ENCODE data around the gene GOSR1. TPM values are rescaled to one million over a fixed set of nuclear protein-coding genes. Genes with fewer than 3 reads are reported as not detected.
"Not testable (repeated sequence)": the region's sequence is repeated elsewhere in the genome, so short reads cannot be mapped to it uniquely, and the experiment has no call there.

The GOSR1 gene
- total RNA-seq, 2 donors from 2014 or later, result 42.8 to 51.1 TPM

DNA sequence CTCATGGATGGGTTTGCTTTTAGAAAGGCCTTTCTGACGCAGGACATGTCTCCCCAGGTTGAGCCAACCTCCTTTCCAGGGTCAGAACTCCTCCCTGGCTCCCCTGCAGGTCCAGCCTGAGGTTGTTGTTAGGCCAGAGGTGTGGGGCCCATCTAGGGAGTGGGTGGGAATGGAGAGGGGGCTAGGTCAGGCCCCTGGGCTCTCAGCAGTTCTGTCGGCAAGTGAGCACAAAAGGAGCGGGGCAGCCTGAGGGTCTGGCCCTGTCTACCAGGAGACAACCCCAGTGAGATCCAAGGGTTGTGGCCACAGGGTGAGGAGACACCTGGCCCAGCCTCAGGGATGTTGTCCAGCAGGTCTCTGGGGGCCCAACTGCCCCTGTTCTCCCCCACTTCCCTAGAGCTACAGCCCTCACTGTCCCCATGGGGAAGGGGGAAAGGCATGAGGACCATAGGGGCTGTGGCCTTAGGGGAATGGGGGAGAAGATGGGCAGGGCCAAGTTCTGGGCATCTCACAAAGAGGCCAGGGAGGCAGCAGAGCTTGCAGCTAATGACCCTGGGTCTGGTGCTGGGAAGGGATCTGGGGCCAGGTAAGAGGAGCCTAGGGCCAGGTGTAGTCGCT lies 76.7 kb downstream of the GOSR1 start:
- H3K36me3 Mint-ChIP-seq (ENCODE audit: low read depth); H3K4me1 Mint-ChIP-seq; H3K9me3 ChIP-seq (ENCODE audit: control insufficient read depth, low read length, poor library complexity, severe bottlenecking); DNase-seq; H3K27ac Mint-ChIP-seq; H3K27me3 Mint-ChIP-seq; ATAC-seq; H3K4me3 Mint-ChIP-seq: not testable (repeated sequence)

DNA sequence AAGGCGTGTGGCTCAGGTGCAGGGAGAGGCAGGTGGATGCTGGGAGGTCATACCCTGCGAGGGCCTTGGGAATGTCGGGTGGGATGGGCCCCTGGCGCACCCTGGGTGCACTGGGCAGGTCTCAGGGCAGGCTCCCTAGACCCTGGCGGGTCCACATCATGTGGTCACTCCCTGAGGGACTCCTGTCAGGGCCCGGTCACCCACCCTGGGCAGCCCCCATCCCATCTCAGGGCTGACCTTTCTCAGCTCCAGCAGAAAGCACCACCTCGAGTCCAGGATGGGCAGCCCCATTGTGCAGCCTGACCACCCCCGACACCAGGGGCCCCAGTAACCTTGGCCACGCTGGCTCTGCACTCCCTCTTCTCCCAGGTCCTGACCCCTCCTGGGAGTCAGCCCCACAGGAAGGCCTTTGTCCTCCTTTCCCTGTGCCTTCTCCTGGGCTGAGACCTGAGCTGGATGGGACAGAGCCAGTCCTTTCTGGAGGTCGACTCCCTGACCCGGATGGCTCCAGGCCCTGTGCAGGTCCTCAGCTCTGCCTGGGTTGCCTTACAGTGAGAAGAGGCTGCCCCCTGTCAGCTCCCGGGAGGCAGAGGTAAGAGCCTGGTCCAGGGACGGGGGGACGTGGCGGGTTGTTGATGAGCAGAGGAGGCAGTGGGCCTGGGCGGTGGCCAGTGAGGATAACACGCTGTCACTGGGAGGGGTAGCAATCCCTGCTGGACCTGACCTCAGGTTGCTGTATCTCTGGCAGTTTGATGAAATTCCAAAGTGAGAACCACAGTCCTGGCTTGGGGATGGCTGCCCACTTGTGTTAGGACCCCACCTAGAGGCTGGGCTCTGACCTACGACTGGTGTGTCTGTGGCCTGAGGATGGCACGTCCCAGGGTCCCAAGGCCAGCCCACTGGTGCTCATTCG lies 77.9 kb downstream of the GOSR1 start:
- no peaks in the 10 kb centered on the region for H3K9me3 ChIP-seq (ENCODE audit: control insufficient read depth, low read length, poor library complexity, severe bottlenecking)
- Mint-ChIP-seq H3K27ac (no peak overlapping the region), H3K4me3 (no peak overlapping the region), H3K4me1 (peaks cover 10% of the 10 kb centered on the region), H3K27me3 (no peaks in the 10 kb centered on the region), H3K36me3 (ENCODE audit: low read depth) (no peaks in the 10 kb centered on the region)
- DNase-seq (no peak), ATAC-seq (no peak)

DNA sequence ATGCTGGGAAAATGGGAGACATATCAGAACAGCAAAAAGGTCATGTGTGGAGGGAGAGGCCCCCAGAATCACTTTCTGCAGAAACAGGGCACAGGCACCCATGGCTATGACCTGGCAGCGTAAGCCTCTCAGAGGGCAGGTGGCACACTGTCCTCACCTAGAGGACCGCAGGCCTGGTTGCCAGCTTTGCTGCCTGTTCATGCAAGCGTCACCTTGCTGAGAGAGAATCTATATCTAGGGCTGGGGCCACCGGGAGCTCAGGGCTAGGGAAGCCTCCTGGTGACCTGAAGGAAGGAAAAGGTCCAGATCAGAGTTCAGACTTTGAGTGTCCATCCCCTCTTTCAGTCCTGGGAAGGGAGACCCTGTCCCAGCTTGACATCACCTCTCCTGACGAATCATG lies 78.7 kb downstream of the GOSR1 start:
- Mint-ChIP-seq H3K27me3 (no peaks in the 10 kb centered on the region), H3K27ac (no peak overlapping the region), H3K4me3 (no peak overlapping the region), H3K36me3 (ENCODE audit: low read depth) (no peaks in the 10 kb centered on the region), H3K4me1 (peaks cover 7% of the 10 kb centered on the region)
- ATAC-seq (no peak), DNase-seq (no peak)
- H3K9me3 ChIP-seq (ENCODE audit: control insufficient read depth, low read length, poor library complexity, severe bottlenecking), result no peaks in the 10 kb centered on the region

DNA sequence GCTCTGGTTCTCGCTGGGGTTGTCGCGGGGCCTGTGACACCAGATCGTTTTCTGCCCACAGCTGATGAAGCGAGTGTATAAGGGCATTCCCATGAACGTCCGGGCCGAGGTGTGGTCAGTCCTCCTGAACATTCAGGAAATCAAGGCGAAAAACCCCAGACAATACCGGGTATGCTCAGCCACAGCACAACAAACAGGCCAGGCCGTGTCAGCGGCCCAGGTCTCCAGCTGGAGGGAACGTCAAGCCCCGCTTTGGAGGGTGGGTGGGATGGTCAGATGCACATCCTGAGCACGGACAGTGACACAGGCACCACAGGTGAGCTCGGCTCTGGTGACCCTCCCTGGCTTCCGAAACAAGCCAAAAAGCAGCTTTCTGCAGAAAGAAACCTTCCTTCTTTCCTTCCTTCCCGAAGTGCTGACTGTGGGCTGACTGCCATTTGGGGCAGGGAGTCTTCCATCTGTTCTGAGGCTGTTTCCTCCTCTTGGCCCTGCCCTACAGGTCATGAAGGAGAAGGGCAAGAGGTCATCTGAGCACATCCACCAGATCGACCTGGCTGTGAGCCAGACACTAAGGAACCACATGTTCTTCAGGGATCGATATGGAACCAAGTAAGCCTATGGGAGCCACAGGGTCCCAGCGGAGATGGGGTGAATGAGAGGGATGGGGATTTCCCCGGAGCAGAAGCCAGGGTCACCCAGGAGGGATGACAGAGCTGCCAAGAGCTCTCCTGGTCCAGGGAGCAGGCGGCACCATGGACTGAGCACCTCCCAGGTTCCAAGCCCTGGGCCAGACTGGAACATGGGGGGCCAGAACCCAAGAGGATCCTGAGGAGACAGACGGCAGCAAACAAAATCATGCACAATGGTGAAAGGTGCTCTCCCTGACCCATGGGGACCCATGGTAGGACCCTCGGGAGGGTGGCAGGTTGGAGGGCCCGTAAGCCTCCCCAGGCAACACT lies 79.4 kb downstream of the GOSR1 start:
- peaks cover 7% of the 10 kb centered on the region for H3K4me1 Mint-ChIP-seq
- no peaks in the 10 kb centered on the region for H3K9me3 ChIP-seq (ENCODE audit: control insufficient read depth, low read length, poor library complexity, severe bottlenecking)
- no peaks in the 10 kb centered on the region for H3K36me3 Mint-ChIP-seq (ENCODE audit: low read depth)
- H3K27me3 Mint-ChIP-seq, result no peaks in the 10 kb centered on the region
- no peak overlapping the region for H3K4me3 Mint-ChIP-seq
- ATAC-seq, result no peak
- H3K27ac Mint-ChIP-seq, result no peak overlapping the region
- DNase-seq, result no peak

DNA sequence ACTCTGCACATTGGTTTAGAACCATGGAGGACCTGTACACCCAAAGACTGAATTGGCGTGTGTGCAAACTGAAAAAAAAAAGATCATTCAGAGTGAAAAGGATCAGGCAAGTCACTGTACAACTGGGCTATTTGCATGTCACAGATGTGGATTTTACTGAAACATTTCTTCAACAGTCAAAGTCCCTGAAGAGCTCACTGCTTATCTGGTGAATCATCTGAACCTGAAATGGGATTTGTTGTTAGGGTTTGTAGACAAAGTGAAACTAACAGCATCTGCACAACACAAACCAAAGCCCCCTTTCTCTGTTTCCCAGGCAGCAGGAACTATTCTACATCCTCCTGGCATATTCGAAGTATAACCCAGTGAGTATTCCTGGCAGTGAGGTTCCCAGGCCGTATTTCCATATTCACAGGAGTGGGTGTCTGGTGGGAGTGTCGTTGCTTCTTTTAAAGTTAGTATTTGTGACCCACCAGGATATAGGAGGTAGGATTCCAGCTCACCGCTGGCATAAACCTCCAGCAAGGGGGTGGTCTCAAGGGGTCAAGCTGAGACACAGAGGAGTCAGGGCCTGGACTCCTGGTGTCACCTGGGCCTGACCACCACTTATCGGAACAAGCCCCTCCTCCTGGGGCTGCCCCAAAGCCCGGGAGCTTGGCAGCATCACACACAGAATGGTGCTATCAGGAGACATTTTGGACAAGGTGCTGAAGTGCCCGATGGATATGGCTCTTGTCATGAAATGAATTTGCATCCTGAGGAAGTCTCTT lies 80.9 kb downstream of the GOSR1 start:
- ATAC-seq (no peak), DNase-seq (no peak)
- no peaks in the 10 kb centered on the region for H3K36me3 Mint-ChIP-seq (ENCODE audit: low read depth)
- no peaks in the 10 kb centered on the region for H3K27me3 Mint-ChIP-seq
- H3K9me3 ChIP-seq (ENCODE audit: control insufficient read depth, low read length, poor library complexity, severe bottlenecking), result no peaks in the 10 kb centered on the region
- no peak overlapping the region for H3K4me3 Mint-ChIP-seq
- peaks cover 7% of the 10 kb centered on the region for H3K4me1 Mint-ChIP-seq
- no peak overlapping the region for H3K27ac Mint-ChIP-seq

DNA sequence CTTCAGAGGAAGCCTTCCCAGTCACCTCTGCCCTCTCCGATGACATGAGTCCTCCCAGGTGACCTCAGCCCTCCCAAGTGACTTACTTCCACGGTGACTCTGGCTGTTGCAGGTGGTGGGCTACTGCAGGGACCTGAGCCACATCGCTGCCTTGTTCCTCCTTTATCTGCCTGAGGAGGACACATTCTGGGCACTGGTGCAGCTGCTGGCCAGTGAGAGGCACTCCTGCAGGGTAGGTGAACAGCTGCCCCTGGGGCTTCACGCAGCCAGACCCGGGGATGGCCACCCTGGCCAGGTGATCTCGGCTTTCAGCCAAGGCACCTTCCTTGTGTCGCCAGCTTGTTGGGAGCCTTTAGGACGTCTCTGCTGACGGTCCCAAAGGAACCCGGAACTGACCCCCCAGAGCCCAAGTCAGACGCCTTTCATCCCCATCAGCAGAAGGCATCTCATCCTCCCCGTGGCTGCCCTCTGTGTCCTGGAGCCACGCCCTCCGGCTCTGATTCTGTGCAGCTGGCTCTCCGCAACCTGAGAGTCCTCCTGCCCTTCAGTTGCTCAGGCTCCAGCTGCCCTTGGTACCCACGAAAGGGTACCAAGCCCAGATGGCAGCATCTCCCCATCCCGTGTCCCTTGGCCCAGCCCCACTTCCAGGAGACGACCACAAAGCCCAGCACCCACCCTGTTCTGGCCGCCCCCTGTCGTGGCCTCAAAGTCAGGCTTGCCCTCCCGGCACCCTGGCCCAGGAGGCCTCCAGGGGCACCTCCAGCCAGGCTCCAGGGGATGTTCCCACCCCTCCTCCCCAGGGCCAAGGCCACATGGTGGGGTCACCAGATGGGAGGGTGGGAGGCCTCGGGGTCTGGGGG lies 81.7 kb downstream of the GOSR1 start:
- Mint-ChIP-seq H3K27ac (no peak overlapping the region), H3K27me3 (no peaks in the 10 kb centered on the region), H3K4me1 (peaks cover 7% of the 10 kb centered on the region), H3K4me3 (no peak overlapping the region), H3K36me3 (ENCODE audit: low read depth) (no peaks in the 10 kb centered on the region)
- no peaks in the 10 kb centered on the region for H3K9me3 ChIP-seq (ENCODE audit: control insufficient read depth, low read length, poor library complexity, severe bottlenecking)
- DNase-seq (no peak), ATAC-seq (no peak)

DNA sequence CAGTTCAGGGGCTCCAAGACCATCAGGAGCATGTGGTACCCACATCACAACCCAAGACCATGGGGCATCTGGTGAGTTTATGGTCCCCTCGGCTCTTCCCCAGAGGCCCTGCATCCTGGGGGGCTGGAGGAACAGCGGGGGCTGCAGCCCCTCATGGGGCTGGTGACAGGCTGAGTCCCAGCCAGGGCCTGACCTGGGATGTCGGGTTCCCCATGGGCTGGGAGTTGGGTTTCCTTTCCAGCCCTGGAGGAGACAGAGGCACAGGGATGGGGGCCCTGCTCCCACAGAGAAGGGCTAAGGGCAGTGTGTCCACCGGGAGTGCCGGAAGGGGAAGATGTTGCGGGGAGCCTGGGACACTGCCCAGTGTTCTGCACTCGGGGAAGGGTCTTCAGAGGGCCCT lies 82.4 kb downstream of the GOSR1 start:
- H3K36me3 Mint-ChIP-seq (ENCODE audit: low read depth), result no peaks in the 10 kb centered on the region
- no peak for DNase-seq

DNA sequence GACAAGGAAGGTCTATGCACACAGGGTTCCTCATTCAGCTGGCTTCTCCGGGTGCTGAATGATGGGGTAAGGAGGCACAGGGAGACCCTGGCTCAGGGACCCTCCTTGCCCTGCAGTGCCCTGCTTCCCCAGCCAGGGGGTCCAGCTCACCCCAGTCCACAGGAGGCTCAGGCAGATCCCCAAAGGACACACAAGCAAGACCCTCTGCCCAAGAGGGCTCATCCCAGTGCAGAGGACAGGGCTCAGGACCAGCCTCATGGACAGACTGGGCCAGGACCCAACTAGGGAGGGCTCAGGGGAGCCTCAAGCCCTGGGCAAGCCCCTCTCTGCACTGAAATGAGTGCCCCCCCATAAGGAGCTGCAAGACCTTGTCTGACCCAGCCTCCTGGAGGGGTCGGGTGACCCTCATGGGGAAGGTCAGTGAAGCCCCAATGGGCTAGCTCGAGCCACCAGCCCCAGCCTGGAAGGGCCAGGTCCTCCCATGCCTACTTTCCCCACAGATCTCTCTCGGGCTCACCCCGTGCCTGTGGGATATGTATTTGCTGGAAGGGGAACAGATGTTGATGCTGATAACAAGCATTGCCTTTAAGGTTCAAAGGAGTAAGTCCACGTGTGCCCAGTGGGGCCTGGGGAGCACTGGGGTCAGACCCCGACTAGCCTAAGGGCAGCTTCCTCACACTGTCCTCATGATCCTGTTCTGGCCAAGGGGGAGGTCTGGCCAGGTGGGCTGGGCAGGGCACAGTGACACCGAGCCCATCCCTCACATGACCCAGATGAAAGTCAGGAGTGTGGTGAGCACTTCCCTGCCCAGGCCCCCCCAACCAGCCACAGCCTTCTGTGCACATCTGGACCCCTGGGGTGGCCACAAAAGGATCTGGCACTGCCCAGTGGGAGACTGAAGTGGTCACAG lies 83.2 kb downstream of the GOSR1 start:
- H3K27me3 Mint-ChIP-seq, result peaks cover 13% of the 10 kb centered on the region
- not testable (repeated sequence) for H3K9me3 ChIP-seq (ENCODE audit: control insufficient read depth, low read length, poor library complexity, severe bottlenecking); ATAC-seq; H3K36me3 Mint-ChIP-seq (ENCODE audit: low read depth); DNase-seq; H3K27ac Mint-ChIP-seq; H3K4me1 Mint-ChIP-seq; H3K4me3 Mint-ChIP-seq

More for the DNA sequence above, 82.4 kb downstream of the GOSR1 start:
- H3K4me1 Mint-ChIP-seq, result peaks cover 7% of the 10 kb centered on the region
- H3K27ac Mint-ChIP-seq, result no peak overlapping the region
- H3K4me3 Mint-ChIP-seq, result no peak overlapping the region
- ATAC-seq, result no peak
- H3K27me3 Mint-ChIP-seq, result peaks cover 7% of the 10 kb centered on the region
- H3K9me3 ChIP-seq (ENCODE audit: control insufficient read depth, low read length, poor library complexity, severe bottlenecking), result no peaks in the 10 kb centered on the region

DNA sequence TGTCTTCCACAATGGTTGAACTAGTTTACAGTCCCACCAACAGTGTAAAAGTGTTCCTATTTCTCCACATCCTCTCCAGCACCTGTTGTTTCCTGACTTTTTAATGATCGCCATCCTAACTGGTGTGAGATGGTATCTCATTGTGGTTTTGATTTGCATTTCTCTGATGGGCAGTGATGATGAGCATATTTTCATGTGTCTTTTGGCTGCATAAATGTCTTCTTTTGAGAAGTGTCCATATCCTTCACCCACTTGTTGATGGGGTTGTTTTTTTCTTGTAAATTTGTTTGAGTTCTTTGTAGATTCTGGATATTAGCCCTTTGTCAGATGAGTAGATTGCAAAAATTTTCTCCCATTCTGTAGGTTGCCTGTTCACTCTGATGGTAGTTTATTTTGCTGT lies 84.6 kb downstream of the GOSR1 start:
- H3K4me1 Mint-ChIP-seq; H3K36me3 Mint-ChIP-seq (ENCODE audit: low read depth); H3K4me3 Mint-ChIP-seq; ATAC-seq; H3K27ac Mint-ChIP-seq; H3K9me3 ChIP-seq (ENCODE audit: control insufficient read depth, low read length, poor library complexity, severe bottlenecking); DNase-seq: not testable (repeated sequence)
- peaks cover 18% of the 10 kb centered on the region for H3K27me3 Mint-ChIP-seq

DNA sequence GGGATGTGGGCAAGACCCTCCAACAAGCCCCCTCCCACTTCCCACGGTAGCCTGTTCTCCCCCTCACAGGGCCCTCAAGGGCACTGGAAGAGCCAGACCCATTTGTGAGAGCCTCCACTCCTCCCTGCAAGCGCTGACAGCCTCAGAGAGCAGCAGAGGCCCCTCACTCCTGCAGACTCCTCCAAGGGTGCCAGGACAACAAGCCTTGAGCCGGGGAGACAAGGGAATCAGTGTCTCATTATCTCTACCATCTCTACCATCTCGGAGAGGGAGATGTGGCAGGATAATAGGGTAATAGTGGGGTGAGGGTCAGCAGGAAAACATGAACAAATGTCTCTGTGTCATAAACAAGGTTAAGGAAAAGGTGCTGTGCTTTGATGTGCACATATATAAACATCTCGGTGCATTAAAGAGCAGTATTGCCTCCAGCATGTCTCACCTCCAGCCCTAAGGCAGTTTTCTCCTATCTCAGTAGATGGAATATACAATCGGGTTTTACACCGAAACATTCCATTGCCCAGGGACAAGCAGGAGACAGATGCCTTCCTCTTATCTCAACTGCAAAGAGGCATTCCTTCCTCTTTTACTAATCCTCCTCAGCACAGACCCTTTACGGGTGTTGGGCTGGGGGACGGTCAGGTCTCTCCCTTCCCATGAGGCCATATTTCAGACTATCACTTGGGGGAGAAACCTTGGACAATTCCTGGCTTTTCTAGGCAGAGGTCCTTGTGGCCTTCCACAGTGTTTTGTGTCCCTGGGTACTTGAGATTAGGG lies 86.1 kb downstream of the GOSR1 start:
- H3K4me3 Mint-ChIP-seq; H3K4me1 Mint-ChIP-seq; H3K36me3 Mint-ChIP-seq (ENCODE audit: low read depth); H3K9me3 ChIP-seq (ENCODE audit: control insufficient read depth, low read length, poor library complexity, severe bottlenecking); ATAC-seq; DNase-seq; H3K27ac Mint-ChIP-seq: not testable (repeated sequence)
- H3K27me3 Mint-ChIP-seq, result peaks cover 26% of the 10 kb centered on the region
